Testis (tissue), 2 donors: ENCODE results near the gene NPAS3.

ENCODE experiments used
- CTCF ChIP-seq, 3 experiments: fragments of 450-650 bp in 2 of 3; fragments of 200-600 bp in 1 of 3; sonication (generic) in 1 of 3; IDR thresholded peaks; one replicate each; pipeline ENCODE4 v1.5.1; 2016 to 2019; ENCODE audit warnings: antibody characterized with exemption in 3 of 3, mild to moderate bottlenecking in 2 of 3, moderate library complexity in 1 of 3
- POLR2A ChIP-seq: fragments of 450-650 bp; IDR thresholded peaks from one replicate; pipeline ENCODE4 v1.6.1; 2017; ENCODE audit warnings: antibody characterized with exemption, mild to moderate bottlenecking, moderate library complexity

GRCh38 chr14:33486332-33486890 lies 547.7 kb downstream of the NPAS3 start:
- no peak for TF ChIP-seq CTCF (IDR thresholded peaks at IDR 0.05)
- TF ChIP-seq POLR2A, result no peak
